PC-9 (cell line): ENCODE measurements around the gene ZNF124. TPM values are rescaled to one million over a fixed set of nuclear protein-coding genes. Genes with fewer than 3 reads are reported as not detected.

Experiments used
- BruUV-seq: library from RNA; stranded (reverse); fragments of 400-500 nt; replicated peaks from 2 replicates; lab custom pipeline; 2021; lab: Mats Ljungman, UMichigan
- CTCF ChIA-PET: fragments of 300-600 bp; sonication (Branson Sonifier 250); formaldehyde crosslinking; loops from one replicate; lab custom pipeline; 2022; ENCODE audit warnings: antibody characterized with exemption; lab: Charles Lee
- POLR2A ChIA-PET: fragments of 300-600 bp; sonication (Branson Sonifier 250); formaldehyde crosslinking; loops from one replicate; lab custom pipeline; 2022; ENCODE audit warnings: antibody characterized with exemption; ENCODE audit not compliant: unreplicated experiment; lab: Charles Lee
- DNase-seq, 2 experiments: peaks; one replicate each; pipeline versions ENCODE4 v3.0.0 to v3.0.0-alpha.2; 2015 to 2022; ENCODE audit warnings: mixed read lengths in 1 of 2
- H2AFZ ChIP-seq: fragments of 200-600 bp; sonication (generic); 2 replicates; pipeline ENCODE4 v1.8.1; 2017; ENCODE audit warnings: antibody characterized with exemption
- H3F3A ChIP-seq: fragments of 200-600 bp; sonication (generic); 2 replicates; pipeline ENCODE4 v1.8.1; 2017; ENCODE audit warnings: antibody characterized with exemption, mild to moderate bottlenecking, low read depth; ENCODE audit not compliant: insufficient read depth
- H3K27ac ChIP-seq: fragments of 200-600 bp; sonication (generic); 2 replicates; pipeline ENCODE4 v1.6.1; 2016; ENCODE audit warnings: mixed run types
- H3K27me3 ChIP-seq: fragments of 200-600 bp; sonication (generic); 2 replicates; pipeline ENCODE4 v1.6.1; 2016; ENCODE audit warnings: low read depth, mixed run types; ENCODE audit not compliant: insufficient read depth
- H3K36me3 ChIP-seq: fragments of 200-600 bp; sonication (generic); 2 replicates; pipeline ENCODE4 v1.6.1; 2016; ENCODE audit warnings: low read depth, mixed run types
- H3K4me1 ChIP-seq: fragments of 200-600 bp; sonication (generic); replicated peaks from 2 replicates; pipeline ENCODE4 v1.6.1; 2016; ENCODE audit warnings: mixed run types; ENCODE audit not compliant: insufficient read depth
- H3K4me2 ChIP-seq: fragments of 200-600 bp; sonication (generic); 2 replicates; pipeline ENCODE4 v1.6.1; 2017; ENCODE audit warnings: mixed run types
- H3K4me3 ChIP-seq: fragments of 200-600 bp; sonication (generic); 2 replicates; pipeline ENCODE4 v1.6.1; 2016; ENCODE audit warnings: mixed run types
- H3K79me2 ChIP-seq: fragments of 200-600 bp; sonication (generic); 2 replicates; pipeline ENCODE4 v1.6.1; 2017; ENCODE audit warnings: low read depth, mixed run types
- H3K9me2 ChIP-seq: fragments of 200-600 bp; sonication (generic); 2 replicates; pipeline ENCODE4 v1.8.1; 2017; ENCODE audit warnings: mild to moderate bottlenecking; ENCODE audit not compliant: insufficient read depth
- H3K9me3 ChIP-seq: fragments of 200-600 bp; sonication (generic); 2 replicates; pipeline ENCODE4 v1.8.1; 2016; ENCODE audit warnings: low read depth; ENCODE audit not compliant: insufficient read depth
- H4K20me1 ChIP-seq: fragments of 200-600 bp; sonication (generic); 2 replicates; pipeline ENCODE4 v1.8.1; 2017; ENCODE audit not compliant: insufficient read depth
- CTCF ChIP-seq: fragments of 200-600 bp; sonication (generic); conservative IDR thresholded peaks from 2 replicates; pipeline ENCODE4 v1.6.1; 2017; ENCODE audit warnings: mixed run types, antibody characterized with exemption, mild to moderate bottlenecking, moderate library complexity
- EZH2 ChIP-seq: fragments of 200-600 bp; sonication (generic); IDR thresholded peaks from 2 replicates; pipeline ENCODE4 v1.8.0; 2017; ENCODE audit warnings: antibody characterized with exemption, low read depth
- intact Hi-C: fragments of 100-400 bp; cut with micrococcal nuclease; formaldehyde crosslinking; loops from one replicate; pipeline ENCODE4 v1.10.0; 2022; ENCODE audit not compliant: unreplicated experiment
- microRNA-seq: library from miRNA; unstranded; fragments of <30 nt; microRNA quantifications from one replicate; pipeline ENCODE4 v1.2.0, GENCODE V29; 2021; ENCODE audit warnings: borderline number of aligned reads, borderline replicate concordance
- total RNA-seq: library from RNA; stranded (reverse); gene quantifications from 2 replicates; pipeline ENCODE4 v1.2.3, GENCODE V29; 2021

ZNF124 gene
- total RNA-seq, 1 experiment from 2014 or later = 9.5 TPM

GRCh38 chr1:247107694-247108093 is 64.1 kb downstream of the ZNF124 start:
- Histone ChIP-seq H3K9me3 (peaks cover 3% of the 10 kb centered on the region; the same call in 1 of the 2 replicates), H3K9me2 (no peaks in the 10 kb centered on the region), H4K20me1 (no peaks in the 10 kb centered on the region), H3F3A (0 out of 2 replicates have a peak, but pooled peaks cover 5% of the 10 kb centered on the region), H3K36me3 (no peaks in the 10 kb centered on the region), H3K4me2 (no peak overlapping the region), H3K27ac (no peak overlapping the region), H3K4me1 (0 out of 2 replicates have a peak, but pooled peaks cover 4% of the 10 kb centered on the region), H3K27me3 (peaks cover 8% of the 10 kb centered on the region; the same call in 1 of the 2 replicates), H3K4me3 (no peak overlapping the region), H2AFZ (no peak overlapping the region), H3K79me2 (peaks cover 6% of the 10 kb centered on the region)
- intact Hi-C loops = no loop called here
- TF ChIP-seq EZH2 = no peak
- TF ChIP-seq CTCF = no peak
- POLR2A ChIA-PET = no interaction called here
- no peak for DNase-seq
- BruUV-seq = no TSS peak
- CTCF ChIA-PET = no interaction called here

GRCh38 chr1:247105966-247106365 is 65.9 kb downstream of the ZNF124 start:
- H3K9me3 ChIP-seq = peaks cover 19% of the 10 kb centered on the region
- H3K79me2 ChIP-seq = peaks cover 6% of the 10 kb centered on the region
- no peaks in the 10 kb centered on the region for H3K9me2 ChIP-seq
- H3K4me3 ChIP-seq = no peak overlapping the region
- H3K4me2 ChIP-seq = no peak overlapping the region
- POLR2A ChIA-PET = no interaction called here
- H3F3A ChIP-seq = 0 out of 2 replicates have a peak, but pooled peaks cover 5% of the 10 kb centered on the region
- H3K27me3 ChIP-seq = peaks cover 8% of the 10 kb centered on the region; the same call in 1 of the 2 replicates
- no peaks in the 10 kb centered on the region for H4K20me1 ChIP-seq
- TF ChIP-seq CTCF = no peak
- TF ChIP-seq EZH2 = no peak
- peaks cover 15% of the 10 kb centered on the region for H3K36me3 ChIP-seq
- CTCF ChIA-PET = no interaction called here
- no peak overlapping the region for H2AFZ ChIP-seq
- no TSS peak for BruUV-seq
- DNase-seq = no peak
- intact Hi-C loops = no loop called here
- no peak overlapping the region for H3K27ac ChIP-seq
- 0 out of 2 replicates have a peak, but pooled peaks cover 4% of the 10 kb centered on the region for H3K4me1 ChIP-seq

Small RNA genes lying within 50 kb of the gene (microRNA-seq; reads per million reads assigned to microRNA genes)
- gene MIR3916 = not detected

Other genes with a start within 250 kb of the ZNF124 start
- gene AHCTF1, start 240.1 kb downstream of the ZNF124 start, total RNA-seq = 27.8 and 34.3 TPM in 2 replicates
- gene ZNF695, start 164.0 kb downstream of the ZNF124 start, total RNA-seq = 9.5 and 9.8 TPM in 2 replicates
- gene ZNF670, start 93.2 kb downstream of the ZNF124 start, total RNA-seq = 2.4 and 2.5 TPM in 2 replicates
- 5.3 and 7.0 TPM in 2 replicates for gene ZNF669, start 67.7 kb downstream of the ZNF124 start, total RNA-seq
- not detected in 2 replicates for gene VN1R5, start 84.1 kb upstream of the ZNF124 start, total RNA-seq
- 37.6 and 56.8 TPM in 2 replicates for gene ZNF496, start 159.8 kb upstream of the ZNF124 start, total RNA-seq
- gene NLRP3, start 244.2 kb upstream of the ZNF124 start, total RNA-seq = 0.30 TPM in 1 of 2 replicates, not detected in the other